HG03103 (cell line): ENCODE measurements around the gene SETD5.

Experiments used
- ATAC-seq: cut with Tn5 transposase; IDR thresholded peaks from one replicate; pipeline ENCODE4 v1.9.1; 2021; ENCODE audit warnings: low read depth; ENCODE audit not compliant: unreplicated experiment

The SETD5 gene

DNA sequence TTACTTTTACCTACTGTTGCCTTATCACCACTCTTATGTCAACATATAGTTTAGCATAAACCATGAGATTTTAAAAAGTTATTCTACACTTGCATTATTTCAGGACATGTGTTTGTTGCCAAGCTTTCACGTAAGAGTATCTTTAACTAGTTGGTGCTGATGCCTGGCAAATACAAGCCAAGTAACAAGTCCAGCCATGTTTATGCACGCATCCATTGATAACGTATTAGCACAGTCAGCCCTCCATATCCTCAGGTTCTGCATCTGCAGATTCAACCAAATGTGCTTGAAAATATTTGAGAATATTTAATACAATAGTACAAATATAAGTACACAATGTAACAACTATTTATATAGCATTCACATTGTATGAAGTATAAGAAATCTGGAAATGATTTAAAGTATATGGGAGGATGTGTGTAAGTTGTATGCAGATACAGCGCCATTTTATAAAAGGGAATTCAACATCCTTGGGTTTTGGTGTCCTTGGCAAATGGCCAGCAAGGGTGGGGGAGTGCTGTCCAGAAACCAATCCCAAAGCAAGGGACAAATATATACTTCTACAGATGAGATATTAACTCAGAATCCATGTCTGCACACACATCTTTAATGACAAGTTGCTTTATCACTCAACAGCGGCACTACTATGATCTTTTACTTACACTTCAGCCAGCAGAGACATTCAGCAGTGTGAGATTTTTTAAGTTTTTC is 8.7 kb upstream of the SETD5 start:
- ATAC-seq, result no peak

DNA sequence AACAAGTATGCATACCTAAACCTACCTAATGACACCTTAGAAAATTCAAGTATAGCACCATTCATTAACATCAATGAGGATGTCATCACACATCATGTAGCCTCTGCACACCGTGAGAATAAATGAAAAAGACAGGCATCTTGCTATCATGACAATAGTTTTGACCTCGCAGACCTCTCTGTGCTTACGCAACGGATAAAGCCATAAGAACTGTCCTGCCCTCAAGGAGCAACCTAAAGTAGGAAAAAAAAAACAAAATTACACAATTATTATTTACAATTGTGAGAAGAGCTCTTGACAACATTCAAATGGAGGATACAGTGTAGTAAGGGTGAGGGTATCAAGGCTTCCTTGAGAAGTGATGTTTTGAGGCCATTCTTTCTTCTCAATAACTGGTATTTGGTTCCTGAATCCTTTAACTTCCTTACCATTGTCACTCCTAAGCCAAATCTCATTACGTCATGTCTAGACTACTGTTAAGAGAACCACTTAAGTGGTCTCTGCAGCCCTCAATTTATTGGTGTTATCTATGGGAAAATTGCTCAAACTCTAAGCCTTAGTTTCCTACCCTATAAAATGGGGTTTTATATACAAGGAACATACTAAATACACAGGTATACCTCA is 7.0 kb upstream of the SETD5 start:
- ATAC-seq, result no peak

DNA sequence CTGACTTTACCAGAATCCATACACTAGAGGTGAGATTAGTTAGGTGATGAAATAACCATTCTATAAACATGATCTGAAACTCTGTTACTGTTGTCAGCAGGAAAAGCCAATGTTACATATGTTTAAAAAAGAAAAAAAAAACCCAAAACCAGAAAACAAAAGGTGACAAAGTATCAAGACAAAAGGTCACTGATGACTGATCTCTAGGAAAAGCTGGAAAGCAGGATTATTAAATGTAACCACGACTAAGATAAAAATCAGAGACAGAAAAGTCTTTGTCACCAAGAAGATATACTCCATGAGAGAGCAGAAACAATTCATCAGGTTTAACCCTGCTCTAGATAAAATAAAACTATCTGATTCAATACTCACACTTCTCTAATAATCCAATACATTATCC is 5.4 kb upstream of the SETD5 start:
- no peak for ATAC-seq

DNA sequence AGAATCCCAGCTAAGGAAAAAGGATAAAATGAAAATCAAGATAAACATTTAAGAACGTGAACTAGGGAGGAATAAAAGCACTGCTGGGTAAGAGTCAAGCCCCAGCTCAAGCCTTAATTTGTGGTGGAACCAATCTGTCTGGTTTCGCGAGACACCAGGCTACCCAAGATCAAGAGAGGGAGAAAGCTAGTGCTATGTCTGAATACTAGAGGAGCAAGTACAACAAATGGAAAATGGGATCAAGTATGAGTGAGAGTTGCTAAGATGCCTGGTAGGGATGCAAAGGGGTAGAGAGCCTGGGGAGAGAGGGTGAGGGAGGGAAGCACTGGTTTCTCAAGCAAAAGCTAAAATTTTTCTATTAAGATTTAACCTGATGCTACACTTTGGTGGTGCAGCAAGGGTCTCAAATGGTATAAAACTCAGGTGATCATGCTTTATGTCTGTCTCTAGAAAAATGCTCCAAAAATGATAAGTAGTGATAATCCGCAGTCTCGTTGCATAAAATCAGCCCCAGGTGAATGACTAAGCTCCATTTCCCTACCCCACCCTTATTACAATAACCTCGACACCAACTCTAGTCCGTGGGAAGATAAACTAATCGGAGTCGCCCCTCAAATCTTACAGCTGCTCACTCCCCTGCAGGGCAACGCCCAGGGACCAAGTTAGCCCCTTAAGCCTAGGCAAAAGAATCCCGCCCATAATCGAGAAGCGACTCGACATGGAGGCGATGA is 1.7 kb upstream of the SETD5 start:
- no peak for ATAC-seq

DNA sequence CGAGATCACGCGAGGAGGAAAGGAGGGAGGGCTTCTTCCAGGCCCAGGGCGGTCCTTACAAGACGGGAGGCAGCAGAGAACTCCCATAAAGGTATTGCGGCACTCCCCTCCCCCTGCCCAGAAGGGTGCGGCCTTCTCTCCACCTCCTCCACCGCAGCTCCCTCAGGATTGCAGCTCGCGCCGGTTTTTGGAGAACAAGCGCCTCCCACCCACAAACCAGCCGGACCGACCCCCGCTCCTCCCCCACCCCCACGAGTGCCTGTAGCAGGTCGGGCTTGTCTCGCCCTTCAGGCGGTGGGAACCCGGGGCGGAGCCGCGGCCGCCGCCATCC is 1.1 kb upstream of the SETD5 start:
- ATAC-seq, result peak; percentile 29

DNA sequence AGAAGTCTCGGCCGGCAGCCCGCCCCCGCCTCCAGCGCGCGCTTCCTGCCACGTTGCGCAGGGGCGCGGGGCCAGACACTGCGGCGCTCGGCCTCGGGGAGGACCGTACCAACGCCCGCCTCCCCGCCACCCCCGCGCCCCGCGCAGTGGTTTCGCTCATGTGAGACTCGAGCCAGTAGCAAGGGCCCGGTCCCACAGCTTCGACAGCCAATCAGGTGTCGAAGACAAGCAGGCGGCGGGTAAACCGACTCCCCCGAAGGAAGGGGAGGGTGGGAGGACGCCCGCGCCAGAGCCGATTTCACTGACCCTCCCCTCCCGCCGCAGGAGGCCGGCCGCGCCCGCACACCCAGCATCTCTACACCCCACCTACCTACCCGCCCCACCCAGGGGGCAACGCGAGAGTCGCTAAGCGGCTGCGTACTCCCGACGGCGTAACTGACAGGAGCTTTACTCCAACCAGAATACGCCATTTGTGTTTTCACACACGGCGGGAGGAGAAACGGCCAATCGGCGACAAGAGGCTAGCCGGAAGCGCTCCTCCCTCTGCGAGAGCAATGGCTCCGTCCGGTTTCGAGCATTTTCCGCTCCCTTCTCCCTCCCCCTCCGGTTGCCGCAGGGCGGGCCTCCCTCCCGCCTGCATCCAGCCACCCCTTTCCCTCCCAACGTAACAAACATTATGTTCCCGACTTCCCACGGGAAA is 633 bp upstream of the SETD5 start:
- ATAC-seq, result peak; percentile 59

DNA sequence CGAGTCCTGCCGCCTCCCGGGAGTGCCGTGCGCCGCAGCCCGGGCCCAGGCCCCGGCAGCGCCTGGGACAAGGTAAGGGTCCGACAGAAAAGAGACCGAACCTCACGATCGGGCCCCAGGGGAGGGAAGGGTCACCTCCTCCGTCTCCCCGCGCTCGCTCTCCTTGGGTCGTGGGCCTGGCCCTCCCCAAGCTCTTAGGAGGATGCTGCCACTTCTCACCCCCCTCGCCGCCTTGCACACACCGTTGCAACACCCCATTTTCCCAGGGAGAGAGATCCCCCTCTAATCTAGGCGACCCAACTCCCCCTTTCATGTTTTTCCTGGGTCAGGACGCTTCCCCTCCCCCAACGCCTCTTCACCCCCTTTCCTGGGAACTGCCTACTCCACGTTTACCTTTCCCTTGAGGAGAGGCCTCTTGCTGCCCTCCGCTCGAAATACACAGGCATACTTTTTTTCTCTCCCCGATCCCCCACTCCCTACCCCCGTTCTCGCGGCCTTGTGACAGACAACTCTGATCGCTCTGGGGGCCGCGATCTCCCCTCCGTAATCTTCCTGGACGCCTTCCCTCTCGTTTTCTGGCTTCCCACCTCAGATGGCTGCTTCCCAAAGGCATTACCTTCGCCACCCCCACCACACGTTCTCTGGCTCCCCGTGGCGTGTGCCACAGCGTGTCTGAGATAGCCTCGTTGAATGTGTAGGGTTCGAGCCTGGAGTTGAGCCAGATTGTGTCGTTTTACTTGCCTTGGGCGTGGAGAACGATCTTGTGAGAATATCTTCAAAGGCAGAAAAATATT is 688 bp downstream of the SETD5 start:
- ATAC-seq, result no peak

DNA sequence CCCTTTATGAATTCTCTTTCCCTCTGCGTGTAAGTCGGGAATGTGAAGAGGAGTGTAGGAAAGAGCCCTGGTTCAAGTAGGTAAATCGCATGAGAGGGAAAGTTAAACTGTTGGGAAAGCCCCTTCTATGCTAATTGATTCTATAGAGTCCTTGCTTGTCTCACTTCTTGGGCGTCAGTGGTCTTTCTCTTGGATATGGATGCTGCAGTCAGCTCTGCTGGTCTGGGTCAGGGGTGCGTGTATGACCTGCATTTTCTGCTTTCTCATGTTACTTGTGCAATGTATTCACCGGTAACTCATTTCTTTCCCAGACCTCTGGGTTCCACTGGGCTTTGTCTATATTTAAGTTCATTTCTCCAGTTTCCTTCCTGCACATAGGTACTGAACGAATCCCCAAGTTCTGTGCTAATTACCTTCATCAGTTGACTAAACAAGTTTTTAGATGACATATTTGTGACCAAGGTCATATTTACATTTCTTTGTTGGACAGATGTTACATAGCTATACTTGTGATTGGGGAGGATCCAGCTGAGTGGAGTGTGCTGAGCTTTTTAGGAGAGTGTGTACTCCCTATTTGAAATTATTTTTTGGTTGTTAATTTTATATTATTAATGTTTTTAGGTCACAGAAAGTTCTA is 1.4 kb downstream of the SETD5 start:
- no peak for ATAC-seq

DNA sequence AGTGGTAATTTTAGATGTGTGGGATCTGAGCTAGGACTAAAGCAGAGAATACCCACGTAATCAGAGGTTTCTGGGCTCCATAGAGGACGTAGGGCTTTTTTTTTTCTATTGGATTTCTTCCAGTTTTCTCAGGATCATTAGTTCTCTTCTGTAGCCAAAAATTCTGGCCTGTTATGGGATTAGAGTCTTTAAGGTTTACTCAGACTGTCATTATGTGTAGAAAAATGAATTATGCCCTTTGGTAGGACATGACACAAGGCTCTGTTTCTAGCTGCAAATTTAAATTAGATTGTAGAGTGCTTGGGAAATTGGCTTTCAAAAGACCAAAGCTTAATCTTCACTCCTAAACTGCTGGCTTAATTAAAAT is 1.9 kb downstream of the SETD5 start:
- no peak for ATAC-seq

DNA sequence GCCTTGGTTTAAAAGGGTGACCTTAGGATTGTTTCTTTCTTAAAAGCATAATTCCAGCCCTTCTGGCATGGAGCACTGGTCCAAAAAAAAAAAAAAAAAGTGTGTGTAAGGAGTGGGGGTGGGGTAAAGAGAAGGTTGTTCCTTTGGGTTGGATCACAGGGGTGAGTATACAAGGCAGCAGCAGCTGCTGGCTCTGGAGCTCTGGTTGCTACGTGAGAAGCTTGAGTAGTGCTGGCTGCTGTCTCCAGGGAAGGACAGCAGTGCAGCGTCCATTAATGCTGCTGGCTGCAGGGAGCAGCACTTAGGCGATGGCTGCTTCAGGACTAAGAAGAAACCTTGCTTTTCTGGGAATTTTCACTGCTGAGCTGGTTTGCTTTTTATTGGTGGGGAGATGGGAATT is 2.3 kb downstream of the SETD5 start:
- no peak for ATAC-seq

DNA sequence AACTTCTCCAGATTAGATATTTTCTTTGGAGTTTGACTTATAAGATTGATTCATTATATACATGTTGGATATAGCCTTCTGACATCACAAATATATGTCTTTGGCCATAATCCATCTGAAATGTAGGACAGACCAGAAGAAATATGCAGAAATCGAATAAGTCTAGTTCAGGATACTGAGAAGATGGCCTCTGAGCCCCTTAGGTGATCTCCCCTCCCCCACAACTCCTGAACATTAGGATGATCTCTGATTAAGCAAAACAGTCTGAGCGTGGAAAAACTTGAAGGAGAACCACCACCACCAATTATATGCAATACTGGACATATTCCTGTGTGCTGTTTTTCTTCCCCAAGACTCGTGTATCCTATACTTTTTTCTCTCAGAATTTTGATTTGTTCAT is 3.2 kb downstream of the SETD5 start:
- ATAC-seq, result no peak

DNA sequence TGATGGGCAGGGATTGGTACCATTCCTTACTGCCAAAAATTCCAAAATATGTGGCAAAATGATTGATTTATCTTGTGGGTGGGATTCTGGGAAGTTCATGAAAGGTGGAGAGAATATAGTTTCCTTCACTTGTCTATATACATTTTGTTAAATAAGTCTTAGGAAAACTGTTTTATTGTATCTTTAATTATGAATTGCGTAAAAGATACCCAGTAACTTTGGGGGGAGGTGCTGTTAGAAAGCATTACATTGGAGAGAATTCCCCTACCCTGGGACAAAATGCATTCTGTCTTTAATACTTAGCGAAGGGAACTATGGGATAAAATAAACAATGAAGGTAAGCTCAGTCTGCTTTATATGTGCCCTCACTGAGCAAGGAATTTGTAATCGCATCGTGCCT is 4.6 kb downstream of the SETD5 start:
- ATAC-seq, result no peak

DNA sequence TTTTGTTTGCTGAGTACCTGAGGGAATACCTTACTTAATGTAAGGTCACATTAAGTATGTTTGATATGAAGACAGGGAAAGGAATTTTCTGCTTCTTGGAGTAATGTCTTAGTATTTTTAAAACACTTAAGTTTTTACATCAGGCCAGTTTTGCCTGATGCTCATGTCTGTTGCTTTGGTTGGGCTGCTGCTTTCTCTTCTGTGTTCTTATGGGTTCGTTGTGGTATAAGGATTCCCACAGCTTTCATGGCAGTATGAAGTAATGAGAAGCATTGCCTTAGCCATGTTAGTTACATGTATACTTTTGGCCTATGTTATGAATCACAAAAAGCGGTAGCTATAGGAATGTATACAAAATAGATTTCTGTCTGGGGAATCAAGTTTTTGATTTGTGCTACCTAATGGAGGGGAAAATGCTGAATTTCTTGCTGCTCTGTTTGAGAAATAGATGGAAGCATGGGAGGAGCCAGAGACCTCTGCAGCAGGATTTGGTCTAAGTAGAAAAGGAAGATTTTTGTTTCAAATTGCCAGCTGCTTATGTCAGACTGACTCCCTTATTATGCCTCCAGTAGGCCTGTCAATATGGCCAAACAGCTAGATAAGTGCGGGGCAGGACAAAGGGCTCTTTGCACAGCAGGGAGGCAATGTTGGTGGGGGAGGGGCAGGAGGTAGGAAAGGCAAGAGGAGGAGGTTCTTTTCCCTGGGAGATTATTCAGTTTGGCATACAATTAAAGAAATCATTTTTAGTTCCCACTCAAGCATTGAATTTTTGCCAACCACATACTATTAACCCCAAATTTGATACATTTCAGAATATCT is 5.2 kb downstream of the SETD5 start:
- no peak for ATAC-seq

DNA sequence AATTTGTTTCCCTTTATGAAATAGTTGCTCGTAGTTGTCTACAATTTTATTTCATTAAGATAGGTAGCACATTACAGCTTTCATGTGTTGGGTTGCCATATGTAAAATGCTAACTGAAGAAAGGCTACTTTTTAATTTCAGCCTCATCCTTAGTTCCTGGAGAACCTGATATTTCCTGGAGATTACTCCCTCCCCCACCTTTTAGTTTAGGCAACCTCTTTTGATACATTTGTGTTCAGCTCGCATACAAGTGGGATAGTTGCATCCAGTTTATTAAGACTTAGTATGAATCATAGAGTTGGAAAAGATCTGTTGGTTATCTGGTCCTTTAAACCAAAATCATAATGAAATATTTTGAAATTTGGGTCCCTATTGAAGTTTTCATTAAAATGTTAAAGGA is 6.0 kb downstream of the SETD5 start:
- no peak for ATAC-seq

DNA sequence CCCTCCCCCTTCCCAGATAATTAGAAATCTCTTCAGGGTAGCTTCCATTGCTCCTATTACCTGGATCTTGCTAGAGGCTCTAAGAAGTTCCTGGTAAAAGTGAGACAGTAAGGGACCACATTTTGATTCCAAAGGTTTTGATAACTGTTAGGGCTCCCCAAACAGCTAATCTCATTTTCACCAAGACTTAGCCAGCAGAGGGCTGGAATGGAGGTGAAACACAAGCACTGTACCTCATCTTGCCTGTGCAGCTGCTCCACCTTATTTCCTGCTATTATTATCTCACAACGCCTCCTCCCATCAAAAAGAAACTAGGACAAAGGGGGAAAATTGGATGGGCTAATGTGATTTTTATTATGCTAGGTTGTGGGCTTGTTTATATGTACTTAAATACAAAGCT is 7.3 kb downstream of the SETD5 start:
- ATAC-seq, result no peak

DNA sequence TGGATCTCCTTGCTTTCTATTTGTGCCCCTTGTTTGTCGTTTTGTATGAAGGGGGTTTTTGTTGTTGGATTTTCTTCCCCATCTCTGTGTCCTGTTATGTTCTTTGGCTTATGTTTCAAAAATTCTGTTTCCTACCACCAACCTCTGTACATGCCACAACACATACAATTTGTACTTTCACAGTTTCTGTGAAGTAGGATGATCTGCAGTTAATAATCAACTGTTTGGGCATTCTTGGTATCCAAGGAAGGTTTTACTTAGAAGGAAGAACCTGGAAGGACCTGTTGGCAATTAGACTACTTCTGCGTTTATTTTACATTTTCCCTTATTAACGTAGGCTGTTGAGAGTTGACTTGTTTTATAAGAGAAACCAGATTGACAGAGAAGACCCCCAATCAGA is 8.3 kb downstream of the SETD5 start:
- ATAC-seq, result no peak

DNA sequence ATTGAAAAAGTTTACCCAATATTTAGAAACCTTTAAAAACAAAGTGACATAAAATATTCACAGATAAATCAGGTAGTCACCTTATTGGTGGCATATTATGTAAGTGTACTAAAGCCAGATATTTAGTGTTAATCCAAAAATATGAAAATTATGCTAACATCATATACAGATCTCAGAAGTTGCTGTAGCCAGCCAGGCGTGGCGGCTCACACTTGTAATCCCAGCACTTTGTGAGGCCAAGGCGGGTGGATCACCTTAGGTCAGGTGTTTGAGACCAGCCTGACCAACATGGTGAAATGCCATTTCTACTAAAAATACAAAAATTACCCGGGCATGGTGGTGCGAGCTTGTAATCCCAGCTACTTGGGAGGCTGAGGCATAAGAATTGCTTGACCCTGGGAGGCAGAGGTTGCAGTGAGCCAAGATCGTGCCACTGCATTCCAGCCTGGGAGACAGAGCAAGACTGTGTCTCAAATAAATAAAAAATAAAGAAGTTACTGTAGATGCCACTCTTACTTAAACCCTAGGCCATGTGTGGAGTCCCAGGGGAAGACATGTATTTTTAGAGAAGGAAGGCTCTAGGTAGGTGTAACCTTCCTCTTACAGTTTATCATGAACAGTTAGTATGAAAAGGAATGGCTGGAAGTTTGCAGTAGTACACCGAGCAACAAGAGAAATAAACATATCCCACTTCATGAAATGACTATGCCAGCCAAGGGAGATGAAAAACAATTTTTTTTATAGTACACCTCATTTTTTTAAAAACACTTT is 9.6 kb downstream of the SETD5 start:
- no peak for ATAC-seq

DNA sequence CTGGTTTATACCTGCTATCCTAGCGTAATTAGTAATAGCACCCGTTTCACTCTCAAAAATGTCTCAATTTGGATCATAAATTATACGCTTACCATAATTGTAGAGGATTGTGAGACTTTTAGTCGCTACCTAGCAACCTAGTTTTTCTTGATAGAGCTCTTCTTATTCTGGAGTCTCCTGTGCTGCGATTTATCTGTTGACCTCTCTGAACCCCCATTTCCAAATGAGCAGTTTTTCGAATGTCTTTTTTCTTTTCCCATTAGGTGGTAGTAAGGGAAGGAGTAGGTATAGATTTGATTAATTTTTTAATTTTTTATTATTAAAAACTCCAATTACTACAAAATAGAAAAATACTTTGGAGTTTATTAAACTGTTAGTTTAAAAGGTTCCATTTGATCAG is 10.6 kb downstream of the SETD5 start:
- no peak for ATAC-seq

DNA sequence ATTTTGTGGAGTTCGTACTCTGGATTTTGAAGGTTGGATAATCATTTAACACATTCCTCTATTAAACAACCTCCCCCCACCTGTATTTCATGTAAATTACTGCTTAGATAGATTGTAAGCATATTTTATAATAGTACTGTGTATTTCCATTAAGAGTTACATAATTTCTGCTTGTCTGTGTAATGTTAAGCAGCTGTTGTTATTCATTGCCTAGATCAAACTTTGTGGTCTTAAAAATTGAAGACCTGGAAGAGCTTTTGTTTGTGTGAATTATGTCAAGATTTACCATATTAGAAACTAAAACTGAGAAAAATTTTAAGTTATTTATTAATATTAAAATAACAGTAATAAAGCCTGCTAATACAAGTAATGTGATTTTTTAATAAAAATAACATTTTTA is 11.1 kb downstream of the SETD5 start:
- no peak for ATAC-seq
